Heart left ventricle (tissue), 13 donors: ENCODE measurements around the gene WWOX.

ENCODE experiments used
- POLR2A ChIP-seq, 2 donors: fragments of 450-650 bp; IDR thresholded peaks; one replicate each; pipeline ENCODE4 v1.6.1; 2017; ENCODE audit warnings: antibody characterized with exemption in 2 of 2, mild to moderate bottlenecking in 2 of 2, moderate library complexity in 2 of 2
- TF ChIP-seq, protein P1 (sequence below), 12 donors: fragments of 200-600 bp; sonication (generic) in 4 of 12; IDR thresholded peaks; one replicate each; pipeline versions ENCODE4 v1.5.0 to v1.8.0; 2018 to 2022; ENCODE audit warnings: antibody characterized with exemption in 12 of 12, mild to moderate bottlenecking in 5 of 12
- donor health status: ischemic (EF 13 %, LVEDD 7.1; RV severe dilation, severe dysfunction).
- donor health status: DM: no; HTN: yes; CAD: no.
- donor health status: DM: no; HTN: no; CAD: no.
- donor health status: ischemic (EF 25% LVEDD 6.9; RV normal size, moderate dysfunction).
- donor health status: ischemic (EF 25% LVEDD 5.7; RV mildly dilated, moderate dysfunction).
- donor health status: ischemic (EF 35%, LVEDD 5.7; RV mildly dilated, moderate dysfunction).
- donor health status: nonischemic (EF 11% LVEDD 7.7; RV severe dilation, severe dysfunction).
- donor health status: DM: yes; HTN: yes; CAD: no.
- donor health status: PGD.
- donor health status: ischemic (EF 29% LVEDD 5.4; RV normal size, mild dysfunction).
- donor health status: nonischemic (EF 23%, LVEDD 6.1; RV moderate dilation, normal function).

DNA sequence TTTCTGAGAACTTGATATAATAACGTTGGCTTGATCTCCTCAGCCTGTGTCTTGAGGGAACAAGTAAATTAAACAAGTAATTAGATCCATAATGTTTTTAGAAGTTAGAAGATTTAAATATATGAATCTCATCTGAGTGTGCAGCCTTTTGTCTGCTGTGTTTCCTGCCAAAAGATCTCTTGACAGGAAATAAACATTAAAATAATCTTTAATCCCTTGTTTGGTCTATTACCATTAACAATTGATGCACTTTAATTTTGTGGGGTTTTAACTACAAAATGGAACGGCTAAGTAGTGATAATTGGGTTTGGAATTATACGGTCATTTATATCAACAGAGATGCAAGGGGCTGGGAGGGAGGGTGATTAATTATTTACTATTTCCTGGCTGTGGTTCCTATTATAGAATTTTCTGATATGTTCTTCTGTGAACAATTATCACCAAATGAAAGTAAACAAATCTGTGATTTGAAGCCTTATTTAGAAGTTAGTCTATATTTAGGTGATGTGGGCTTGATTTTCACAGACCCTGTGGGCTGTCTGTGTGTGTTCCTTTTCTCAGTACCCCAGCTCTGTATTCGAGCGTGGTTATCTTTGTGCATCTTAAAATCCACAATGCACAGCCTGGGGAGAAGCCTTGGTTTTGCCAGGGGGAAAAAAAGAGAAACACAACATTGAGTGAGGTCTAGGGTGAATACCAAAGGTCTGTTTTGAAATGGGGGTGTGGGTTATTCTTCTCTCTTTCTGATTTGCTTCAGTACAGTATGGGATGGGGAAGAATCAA lies 556.1 kb downstream of the WWOX start:
- TF ChIP-seq, protein P1, sequence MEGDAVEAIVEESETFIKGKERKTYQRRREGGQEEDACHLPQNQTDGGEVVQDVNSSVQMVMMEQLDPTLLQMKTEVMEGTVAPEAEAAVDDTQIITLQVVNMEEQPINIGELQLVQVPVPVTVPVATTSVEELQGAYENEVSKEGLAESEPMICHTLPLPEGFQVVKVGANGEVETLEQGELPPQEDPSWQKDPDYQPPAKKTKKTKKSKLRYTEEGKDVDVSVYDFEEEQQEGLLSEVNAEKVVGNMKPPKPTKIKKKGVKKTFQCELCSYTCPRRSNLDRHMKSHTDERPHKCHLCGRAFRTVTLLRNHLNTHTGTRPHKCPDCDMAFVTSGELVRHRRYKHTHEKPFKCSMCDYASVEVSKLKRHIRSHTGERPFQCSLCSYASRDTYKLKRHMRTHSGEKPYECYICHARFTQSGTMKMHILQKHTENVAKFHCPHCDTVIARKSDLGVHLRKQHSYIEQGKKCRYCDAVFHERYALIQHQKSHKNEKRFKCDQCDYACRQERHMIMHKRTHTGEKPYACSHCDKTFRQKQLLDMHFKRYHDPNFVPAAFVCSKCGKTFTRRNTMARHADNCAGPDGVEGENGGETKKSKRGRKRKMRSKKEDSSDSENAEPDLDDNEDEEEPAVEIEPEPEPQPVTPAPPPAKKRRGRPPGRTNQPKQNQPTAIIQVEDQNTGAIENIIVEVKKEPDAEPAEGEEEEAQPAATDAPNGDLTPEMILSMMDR (IDR thresholded peaks at IDR 0.05) = no peak
- TF ChIP-seq POLR2A (IDR thresholded peaks at IDR 0.05) = no peak
